H9 (cell line): ENCODE data around the gene INSR. TPM values are rescaled to one million over a fixed set of nuclear protein-coding genes. Genes with fewer than 3 reads are reported as not detected.
"Not testable (repeated sequence)": the region's sequence is repeated elsewhere in the genome, so short reads cannot be mapped to it uniquely, and the experiment has no call there.

Experiments
- DNase-seq: peaks from one replicate; pipeline ENCODE4 v3.0.0-alpha.2; 2017
- H2AFZ ChIP-seq: one replicate; pipeline ENCODE4 v1.6.1; 2013; ENCODE audit warnings: mild to moderate bottlenecking, low read length, control low read depth, moderate library complexity
- H2AK5ac ChIP-seq: 2 replicates; pipeline ENCODE4 v1.6.1; 2013; ENCODE audit warnings: low read length, control low read depth, mixed read lengths; ENCODE audit not compliant: insufficient read length
- H2BK120ac ChIP-seq: one replicate; pipeline ENCODE4 v1.6.1; 2013; ENCODE audit warnings: low read depth, mild to moderate bottlenecking, low read length, control low read depth, inconsistent platforms; ENCODE audit not compliant: poor library complexity, severe bottlenecking
- H2BK12ac ChIP-seq: 2 replicates; pipeline ENCODE4 v1.6.1; 2013; ENCODE audit warnings: low read length, control low read depth, mixed read lengths, low read depth; ENCODE audit not compliant: insufficient read length
- H2BK15ac ChIP-seq: 2 replicates; pipeline ENCODE4 v1.6.1; 2013; ENCODE audit warnings: low read depth, low read length, control low read depth
- H2BK20ac ChIP-seq: one replicate; pipeline ENCODE4 v1.6.1; 2013; ENCODE audit warnings: low read depth, mild to moderate bottlenecking, low read length, control low read depth, inconsistent platforms; ENCODE audit not compliant: poor library complexity, severe bottlenecking
- H2BK5ac ChIP-seq: 2 replicates; pipeline ENCODE4 v1.6.1; 2013; ENCODE audit warnings: low read length, control low read depth, mixed read lengths; ENCODE audit not compliant: insufficient read length
- H3K14ac ChIP-seq: 2 replicates; pipeline ENCODE4 v1.6.1; 2013; ENCODE audit warnings: low read length, control low read depth; ENCODE audit not compliant: insufficient read depth
- H3K18ac ChIP-seq: 2 replicates; pipeline ENCODE4 v1.6.1; 2013; ENCODE audit warnings: low read depth, mild to moderate bottlenecking, mixed read lengths, low read length, control low read depth; ENCODE audit not compliant: insufficient read length
- H3K23ac ChIP-seq: 2 replicates; pipeline ENCODE4 v1.6.1; 2013; ENCODE audit warnings: low read length, control low read depth, mixed read lengths, low read depth; ENCODE audit not compliant: insufficient read length
- H3K23me2 ChIP-seq: 2 replicates; pipeline ENCODE4 v1.6.1; 2013; ENCODE audit warnings: low read depth, mild to moderate bottlenecking, mixed read lengths, low read length, control low read depth; ENCODE audit not compliant: insufficient read length, poor library complexity, severe bottlenecking
- H3K27ac ChIP-seq: 2 replicates; pipeline ENCODE4 v1.5.1; 2013; ENCODE audit warnings: low read length, control low read depth, mixed read lengths, low read depth; ENCODE audit not compliant: insufficient read length
- H3K27me3 ChIP-seq: 2 replicates; pipeline ENCODE4 v1.6.1; 2013; ENCODE audit warnings: low read length, control low read depth, inconsistent platforms; ENCODE audit not compliant: insufficient read depth
- H3K4ac ChIP-seq: 2 replicates; pipeline ENCODE4 v1.6.1; 2013; ENCODE audit warnings: low read depth, mild to moderate bottlenecking, control low read depth, inconsistent platforms, low read length, moderate library complexity
- H3K4me1 ChIP-seq: 2 replicates; pipeline ENCODE4 v1.6.1; 2013; ENCODE audit warnings: low read length, control low read depth, inconsistent platforms; ENCODE audit not compliant: insufficient read depth
- H3K4me2 ChIP-seq: 2 replicates; pipeline ENCODE4 v1.6.1; 2013; ENCODE audit warnings: low read length, control low read depth, mixed read lengths; ENCODE audit not compliant: insufficient read length, insufficient read depth
- H3K56ac ChIP-seq: 2 replicates; pipeline ENCODE4 v1.6.1; 2013; ENCODE audit warnings: low read depth, mild to moderate bottlenecking, mixed read lengths, low read length, control low read depth; ENCODE audit not compliant: insufficient read length
- H3K79me1 ChIP-seq: 2 replicates; pipeline ENCODE4 v1.6.1; 2013; ENCODE audit warnings: low read depth, mild to moderate bottlenecking, moderate library complexity, low read length, control low read depth, inconsistent platforms; ENCODE audit not compliant: insufficient read depth, poor library complexity, severe bottlenecking
- H3K79me2 ChIP-seq: 2 replicates; pipeline ENCODE4 v1.6.1; 2013; ENCODE audit warnings: low read length, control low read depth, inconsistent platforms; ENCODE audit not compliant: insufficient read depth
- H3K9ac ChIP-seq: 2 replicates; pipeline ENCODE4 v1.6.1; 2013; ENCODE audit warnings: low read length, control low read depth, mixed read lengths; ENCODE audit not compliant: insufficient read length; ENCODE audit errors: extremely low read depth
- H3K9me3 ChIP-seq: one replicate; pipeline ENCODE4 v1.6.1; 2013; ENCODE audit warnings: low read depth, low read length, inconsistent platforms; ENCODE audit not compliant: control insufficient read depth
- H3T11ph ChIP-seq: one replicate; pipeline ENCODE4 v1.6.1; 2013; ENCODE audit warnings: mild to moderate bottlenecking, low read length, control low read depth, inconsistent platforms
- H4K20me1 ChIP-seq: one replicate; pipeline ENCODE4 v1.6.1; 2013; ENCODE audit not compliant: control insufficient read depth, insufficient read length, insufficient read depth
- H4K5ac ChIP-seq: 2 replicates; pipeline ENCODE4 v1.6.1; 2013; ENCODE audit warnings: low read depth, mild to moderate bottlenecking, mixed read lengths, low read length, control low read depth; ENCODE audit not compliant: insufficient read length
- H4K8ac ChIP-seq: replicated peaks from 2 replicates; pipeline ENCODE4 v1.6.1; 2013; ENCODE audit warnings: low read length, control low read depth, mixed read lengths, low read depth; ENCODE audit not compliant: insufficient read length
- H4K91ac ChIP-seq: 2 replicates; pipeline ENCODE4 v1.6.1; 2013; ENCODE audit warnings: low read depth, mild to moderate bottlenecking, moderate library complexity, mixed read lengths, low read length, control low read depth; ENCODE audit not compliant: insufficient read length
- H3K27ac Mint-ChIP-seq, 3 experiments: 2 replicates in 2 of 3; 3 replicates in 1 of 3; pipeline ENCODE4 v1.8.0; 2020 to 2021; ENCODE audit warnings: mixed read lengths in 3 of 3, mild to moderate bottlenecking in 1 of 3, moderate library complexity in 1 of 3
- H3K27me3 Mint-ChIP-seq: 2 replicates; pipeline ENCODE4 v1.8.0; 2021; ENCODE audit warnings: low read depth, mild to moderate bottlenecking, moderate library complexity, mixed read lengths
- H3K36me3 Mint-ChIP-seq, 3 experiments: 2 replicates in 2 of 3; 3 replicates in 1 of 3; pipeline ENCODE4 v1.8.0; 2020 to 2021; ENCODE audit warnings: low read depth in 3 of 3, mixed read lengths in 3 of 3; ENCODE audit not compliant: insufficient read depth in 1 of 3
- H3K4me1 Mint-ChIP-seq, 2 experiments: 2 replicates each; pipeline ENCODE4 v1.8.0; 2020; ENCODE audit warnings: mixed read lengths in 2 of 2
- H3K4me3 Mint-ChIP-seq, 2 experiments: 2 replicates in 1 of 2; 3 replicates in 1 of 2; pipeline ENCODE4 v1.8.0; 2020 to 2021; ENCODE audit warnings: mild to moderate bottlenecking in 2 of 2, mixed read lengths in 2 of 2, moderate library complexity in 1 of 2
- H3K9me3 Mint-ChIP-seq, 2 experiments: 2 replicates in 1 of 2; 3 replicates in 1 of 2; pipeline ENCODE4 v1.8.0; 2020; ENCODE audit warnings: mild to moderate bottlenecking in 2 of 2, mixed read lengths in 2 of 2, moderate library complexity in 1 of 2
- WGBS: extraction: QIAGEN DNeasy Blood & Tissue Kit; methylation state at CpG from one replicate; pipeline ENCODE4 v1.1.7; 2013; ENCODE audit warnings: missing lambda C conversion rate, low lambda C conversion rate, mixed read lengths; ENCODE audit not compliant: insufficient read length; ENCODE audit errors: extremely low coverage; 5-methylcytosine and 5-hydroxymethylcytosine counted together
- total RNA-seq: library from RNA; stranded (reverse); gene quantifications from 2 replicates; pipeline ENCODE4 v1.2.1, GENCODE V29; 2021
- TF ChIP-seq, protein P1 (sequence below): fragments of 200-600 bp; sonication (generic); conservative IDR thresholded peaks from 3 replicates; pipeline ENCODE4 v1.8.0; 2021; ENCODE audit warnings: antibody characterized with exemption, mild to moderate bottlenecking

INSR gene
- total RNA-seq, 1 experiment from 2014 or later = 39.8 TPM

DNA sequence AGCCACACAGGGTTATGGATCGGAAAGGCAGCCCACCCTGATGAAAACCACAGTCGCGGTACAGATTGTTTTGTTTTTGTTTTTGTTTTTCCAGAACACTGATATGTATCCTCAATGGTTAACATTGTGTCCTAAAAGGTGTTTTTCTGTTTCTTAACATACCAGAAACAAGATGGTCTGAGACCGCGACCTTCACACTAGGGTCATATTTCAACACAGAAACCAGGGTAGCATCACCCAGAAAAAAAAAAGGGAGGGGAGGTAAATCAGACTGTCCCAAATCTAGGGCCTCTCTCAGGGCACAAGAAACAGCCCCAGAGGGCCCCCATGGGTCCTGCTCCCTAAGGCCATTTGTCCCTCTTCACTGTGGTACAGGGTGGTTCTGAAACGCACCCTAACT lies 66.5 kb downstream of the INSR start:
- H3K4me2 ChIP-seq = no peak overlapping the region
- DNase-seq = no peak
- no peak overlapping the region for H2BK5ac ChIP-seq
- no peak overlapping the region for H4K5ac ChIP-seq
- H3K4ac ChIP-seq = no peak overlapping the region
- H3T11ph ChIP-seq = no peak overlapping the region
- Mint-ChIP-seq H3K9me3 (no peaks in the 10 kb centered on the region), H3K4me1 (peaks cover 15 to 20% of the 10 kb centered on the region in 2 experiments), H3K27ac (no peak overlapping the region), H3K4me3 (no peak overlapping the region), H3K27me3 (no peaks in the 10 kb centered on the region), H3K36me3 (no peaks in the 10 kb centered on the region; a peak in 1 of 7 replicates)
- H3K9me3 ChIP-seq = no peaks in the 10 kb centered on the region
- no peak overlapping the region for H3K14ac ChIP-seq
- no CpG with 5 or more reads among the region's 6 CpGs for WGBS
- no peaks in the 10 kb centered on the region for H3K4me1 ChIP-seq
- no peak overlapping the region for H2AFZ ChIP-seq
- H3K23me2 ChIP-seq = no peaks in the 10 kb centered on the region
- no peak overlapping the region for H2BK15ac ChIP-seq
- no peak overlapping the region for H2AK5ac ChIP-seq
- H3K56ac ChIP-seq = no peak overlapping the region
- H4K91ac ChIP-seq = no peak overlapping the region
- H4K8ac ChIP-seq = no peak overlapping the region
- H3K9ac ChIP-seq = no peak overlapping the region
- no peaks in the 10 kb centered on the region for H3K27me3 ChIP-seq
- H3K79me1 ChIP-seq = peaks cover 3% of the 10 kb centered on the region
- no peak overlapping the region for H3K27ac ChIP-seq
- no peak overlapping the region for H3K23ac ChIP-seq
- H2BK12ac ChIP-seq = no peak overlapping the region
- H2BK120ac ChIP-seq = no peak overlapping the region
- no peaks in the 10 kb centered on the region for H4K20me1 ChIP-seq
- no peaks in the 10 kb centered on the region; the same call in 1 of the 2 replicates for H3K79me2 ChIP-seq
- no peak overlapping the region for H2BK20ac ChIP-seq
- TF ChIP-seq, protein P1, sequence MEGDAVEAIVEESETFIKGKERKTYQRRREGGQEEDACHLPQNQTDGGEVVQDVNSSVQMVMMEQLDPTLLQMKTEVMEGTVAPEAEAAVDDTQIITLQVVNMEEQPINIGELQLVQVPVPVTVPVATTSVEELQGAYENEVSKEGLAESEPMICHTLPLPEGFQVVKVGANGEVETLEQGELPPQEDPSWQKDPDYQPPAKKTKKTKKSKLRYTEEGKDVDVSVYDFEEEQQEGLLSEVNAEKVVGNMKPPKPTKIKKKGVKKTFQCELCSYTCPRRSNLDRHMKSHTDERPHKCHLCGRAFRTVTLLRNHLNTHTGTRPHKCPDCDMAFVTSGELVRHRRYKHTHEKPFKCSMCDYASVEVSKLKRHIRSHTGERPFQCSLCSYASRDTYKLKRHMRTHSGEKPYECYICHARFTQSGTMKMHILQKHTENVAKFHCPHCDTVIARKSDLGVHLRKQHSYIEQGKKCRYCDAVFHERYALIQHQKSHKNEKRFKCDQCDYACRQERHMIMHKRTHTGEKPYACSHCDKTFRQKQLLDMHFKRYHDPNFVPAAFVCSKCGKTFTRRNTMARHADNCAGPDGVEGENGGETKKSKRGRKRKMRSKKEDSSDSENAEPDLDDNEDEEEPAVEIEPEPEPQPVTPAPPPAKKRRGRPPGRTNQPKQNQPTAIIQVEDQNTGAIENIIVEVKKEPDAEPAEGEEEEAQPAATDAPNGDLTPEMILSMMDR = no peak
- H3K18ac ChIP-seq = no peak overlapping the region

DNA sequence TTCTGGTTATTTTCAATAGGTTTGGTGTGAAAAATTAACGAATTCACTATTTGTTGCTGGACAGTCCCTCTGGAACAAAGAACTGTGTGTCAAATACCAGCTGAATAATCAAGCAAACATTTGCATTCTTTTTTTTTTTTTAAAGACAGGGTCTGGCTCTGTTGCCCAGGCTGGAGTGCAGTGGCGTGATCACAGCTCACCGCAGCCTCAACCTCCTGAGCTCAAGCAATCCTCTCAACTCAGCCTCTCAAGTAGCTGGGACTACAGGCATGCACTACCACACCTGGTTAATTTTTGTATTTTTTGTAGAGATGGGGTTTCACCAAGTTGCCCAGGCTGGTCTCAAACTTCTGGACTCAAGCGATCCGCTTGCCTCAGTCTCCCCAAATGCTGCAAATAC lies 67.1 kb downstream of the INSR start:
- no CpG with 5 or more reads among the region's 5 CpGs for WGBS
- not testable (repeated sequence) for DNase-seq, H2BK20ac ChIP-seq, H4K8ac ChIP-seq, H3K27me3 Mint-ChIP-seq, H4K20me1 ChIP-seq, H3K4ac ChIP-seq, H3K79me2 ChIP-seq, H3K4me3 Mint-ChIP-seq, H2BK15ac ChIP-seq, H4K91ac ChIP-seq, H3K23me2 ChIP-seq, H4K5ac ChIP-seq, H3K9me3 ChIP-seq, H3K4me2 ChIP-seq, H3K9ac ChIP-seq, H2BK120ac ChIP-seq, H2BK5ac ChIP-seq, H2AFZ ChIP-seq, H2BK12ac ChIP-seq, H3K27ac Mint-ChIP-seq, H3K56ac ChIP-seq, H3K18ac ChIP-seq, H3K9me3 Mint-ChIP-seq, H3K79me1 ChIP-seq, H3K27ac ChIP-seq, H3K36me3 Mint-ChIP-seq, H3K14ac ChIP-seq, H3K4me1 ChIP-seq, H3K23ac ChIP-seq, H3T11ph ChIP-seq, H3K27me3 ChIP-seq, H2AK5ac ChIP-seq
- H3K4me1 Mint-ChIP-seq = peaks cover 15 to 20% of the 10 kb centered on the region in 2 experiments
